ENCODE results near the gene ETS2. TPM values are rescaled to one million over a fixed set of nuclear protein-coding genes. Genes with fewer than 3 reads are reported as not detected.

The ETS2 gene
- total and polyA plus RNA-seq, 7 donors: 37.0 to 494 (median 94.5) TPM

- DNase-seq (no peak), ATAC-seq (no peak)
- no peak for TF ChIP-seq CTCF (IDR thresholded peaks at IDR 0.05)
- H3K36me3 ChIP-seq (ENCODE audit: insufficient read depth in 1 of 2, low read depth in 1 of 2): no peaks in the 10 kb centered on the region
- H3K4me1 ChIP-seq: no peaks in the 10 kb centered on the region
- H3K27me3 ChIP-seq (ENCODE audit: insufficient read depth in 3 of 3, low read length in 2 of 3): no peaks in the 10 kb centered on the region
- H3K4me3 ChIP-seq: no peak overlapping the region
- H3K9me3 ChIP-seq: peaks cover 7% of the 10 kb centered on the region
- no peak overlapping the region for H3K27ac ChIP-seq
- intact Hi-C loops (cut with DNase I): loop anchor here in 1 of 2 donors (5.0 kb wide), 1 partner anchor 56 kb away; no protein-coding TSS in a partner anchor
- 84 to 91% (median 90%) methylated on average over 5 of the region's 5 CpGs for WGBS, 3 donors
Measured at GRCh38 chr21:38792676-38793459, 12.9 kb upstream of the ETS2 start.

- WGBS, 3 donors: 80 to 90% (median 85%) methylated on average over 16 of the region's 16 CpGs
- H3K36me3 ChIP-seq (ENCODE audit: insufficient read depth in 1 of 2, low read depth in 1 of 2): no peaks in the 10 kb centered on the region
- peaks cover 7% of the 10 kb centered on the region for H3K9me3 ChIP-seq
- no peak for TF ChIP-seq CTCF (IDR thresholded peaks at IDR 0.05)
- H3K27ac ChIP-seq: no peak overlapping the region
- intact Hi-C loops (cut with DNase I): loop anchor here in 1 of 2 donors (5.0 kb wide), 1 partner anchor 57 kb away; no protein-coding TSS in a partner anchor
- no peak for ATAC-seq
- DNase-seq: no peak
- no peaks in the 10 kb centered on the region for H3K27me3 ChIP-seq (ENCODE audit: insufficient read depth in 3 of 3, low read length in 2 of 3)
- H3K4me3 ChIP-seq: no peak overlapping the region
- no peaks in the 10 kb centered on the region for H3K4me1 ChIP-seq
Measured at GRCh38 chr21:38793926-38794713, 11.6 kb upstream of the ETS2 start.

- Histone ChIP-seq H3K27ac (no peak overlapping the region), H3K9me3 (peaks cover 7% of the 10 kb centered on the region), H3K36me3 (ENCODE audit: insufficient read depth in 1 of 2, low read depth in 1 of 2) (no peaks in the 10 kb centered on the region), H3K27me3 (ENCODE audit: insufficient read depth in 3 of 3, low read length in 2 of 3) (no peaks in the 10 kb centered on the region), H3K4me1 (no peaks in the 10 kb centered on the region), H3K4me3 (no peak overlapping the region)
- DNase-seq (no peak), ATAC-seq (peak in 1 of 4 donors; percentile 49)
- TF ChIP-seq CTCF (IDR thresholded peaks at IDR 0.05): no peak
- 45 to 54% (median 46%) methylated on average over 6 of the region's 6 CpGs for WGBS, 3 donors
- intact Hi-C loops (cut with DNase I): loop anchor here in 1 of 2 donors (5.0 kb wide), 1 partner anchor 58 kb away; no protein-coding TSS in a partner anchor
Measured at GRCh38 chr21:38794978-38795377, 10.8 kb upstream of the ETS2 start.

- Histone ChIP-seq H3K4me3 (no peak overlapping the region), H3K27ac (no peak overlapping the region), H3K36me3 (ENCODE audit: insufficient read depth in 1 of 2, low read depth in 1 of 2) (no peaks in the 10 kb centered on the region), H3K4me1 (no peaks in the 10 kb centered on the region), H3K9me3 (peaks cover 7% of the 10 kb centered on the region), H3K27me3 (ENCODE audit: insufficient read depth in 3 of 3, low read length in 2 of 3) (no peaks in the 10 kb centered on the region)
- TF ChIP-seq CTCF (IDR thresholded peaks at IDR 0.05): no peak
- no peak for DNase-seq
- WGBS, 3 donors: 88 to 93% (median 88%) methylated on average over 8 of the region's 8 CpGs
- intact Hi-C loops (cut with DNase I): no loop called here
- ATAC-seq: no peak
Measured at GRCh38 chr21:38795475-38795874, 10.3 kb upstream of the ETS2 start.
